KOPT-K1 (cell line): Measurements from ENCODE around the gene ANXA5.

Experiments used
- H3K27ac ChIP-seq: fragments of 200-600 bp; sonication (generic); 2 replicates; pipeline ENCODE4 v1.5.1; 2016; ENCODE audit warnings: antibody characterized with exemption, mild to moderate bottlenecking, low read depth, low read length; ENCODE audit not compliant: poor library complexity, severe bottlenecking
- H3K36me3 ChIP-seq: fragments of 200-600 bp; sonication (generic); 2 replicates; pipeline ENCODE4 v1.5.1; 2017; ENCODE audit warnings: antibody characterized with exemption, mild to moderate bottlenecking, low read length, moderate library complexity; ENCODE audit not compliant: insufficient read depth
- H3K9me3 ChIP-seq: fragments of 200-600 bp; sonication (generic); 2 replicates; pipeline ENCODE4 v1.5.1; 2017; ENCODE audit warnings: antibody characterized with exemption, low read length, mild to moderate bottlenecking; ENCODE audit not compliant: insufficient read depth, poor library complexity, severe bottlenecking

The ANXA5 gene

GRCh38 chr4:121697564-121697963 lies 784 bp upstream of the ANXA5 start:
- peak overlapping the region; percentile 60 for H3K27ac ChIP-seq
- no peaks in the 10 kb centered on the region for H3K36me3 ChIP-seq
- H3K9me3 ChIP-seq, result no peaks in the 10 kb centered on the region

GRCh38 chr4:121696170-121696580 lies 605 bp downstream of the ANXA5 start:
- peak overlapping the region; percentile 60 for H3K27ac ChIP-seq
- H3K9me3 ChIP-seq, result no peaks in the 10 kb centered on the region
- no peaks in the 10 kb centered on the region for H3K36me3 ChIP-seq

- Histone ChIP-seq H3K27ac (no peak overlapping the region), H3K36me3 (no peaks in the 10 kb centered on the region), H3K9me3 (no peaks in the 10 kb centered on the region)
Measured at GRCh38 chr4:121693886-121694285, 2.9 kb downstream of the ANXA5 start.

- H3K9me3 ChIP-seq, result no peaks in the 10 kb centered on the region
- H3K36me3 ChIP-seq, result no peaks in the 10 kb centered on the region
- no peak overlapping the region for H3K27ac ChIP-seq
Measured at GRCh38 chr4:121693450-121693849, 3.3 kb downstream of the ANXA5 start.

GRCh38 chr4:121692261-121692660 lies 4.5 kb downstream of the ANXA5 start:
- Histone ChIP-seq H3K9me3 (no peaks in the 10 kb centered on the region), H3K36me3 (no peaks in the 10 kb centered on the region), H3K27ac (no peak overlapping the region)

GRCh38 chr4:121690001-121690400 lies 6.8 kb downstream of the ANXA5 start:
- H3K27ac ChIP-seq, result no peak overlapping the region
- no peaks in the 10 kb centered on the region for H3K9me3 ChIP-seq
- H3K36me3 ChIP-seq, result peaks cover 6% of the 10 kb centered on the region; the same call in 1 of the 2 replicates

DNA sequence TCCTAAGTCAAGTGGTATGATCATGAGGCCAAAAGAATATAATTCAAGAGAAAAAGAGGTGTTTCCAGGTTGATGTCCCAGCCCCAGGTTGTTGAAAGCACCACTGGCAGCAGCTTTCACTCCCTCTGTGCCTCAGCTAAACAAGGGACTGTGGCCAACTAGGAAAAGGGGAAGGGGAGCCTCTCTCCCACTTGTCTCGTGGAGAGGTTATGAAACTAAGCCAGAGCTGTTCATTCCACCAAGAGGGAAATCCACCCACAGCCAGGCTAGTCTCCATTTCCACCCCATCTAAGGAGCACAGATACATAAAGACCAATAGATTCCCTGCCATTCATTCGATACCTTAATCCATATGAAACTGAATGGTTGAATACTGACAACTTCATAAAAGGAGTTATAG lies 8.1 kb downstream of the ANXA5 start:
- Histone ChIP-seq H3K27ac (no peak overlapping the region), H3K9me3 (no peaks in the 10 kb centered on the region), H3K36me3 (peaks cover 9% of the 10 kb centered on the region)

DNA sequence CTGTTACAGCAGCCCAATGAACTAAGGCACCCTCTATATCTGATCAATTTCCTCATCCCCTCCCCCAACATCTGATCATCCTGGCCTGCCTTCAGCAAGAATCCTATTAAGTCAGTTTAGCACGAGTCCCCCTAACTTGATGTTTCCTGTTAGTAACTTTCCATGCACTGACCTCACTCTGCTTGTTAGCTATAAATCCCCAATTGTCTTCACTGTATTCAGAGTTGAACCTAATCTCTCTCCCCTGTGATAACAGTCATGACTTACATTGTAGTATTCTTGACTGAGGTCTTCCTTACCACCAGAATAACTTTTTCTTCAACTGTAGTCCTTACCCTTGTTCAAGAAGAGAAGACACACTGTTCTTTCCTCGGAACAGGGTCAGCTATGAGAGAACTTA lies 8.5 kb downstream of the ANXA5 start:
- Histone ChIP-seq H3K36me3 (peaks cover 13% of the 10 kb centered on the region), H3K9me3 (no peaks in the 10 kb centered on the region), H3K27ac (no peak overlapping the region)

GRCh38 chr4:121686255-121686654 lies 10.5 kb downstream of the ANXA5 start:
- Histone ChIP-seq H3K9me3 (no peaks in the 10 kb centered on the region), H3K36me3 (peaks cover 30% of the 10 kb centered on the region), H3K27ac (no peak overlapping the region)

- Histone ChIP-seq H3K9me3 (no peaks in the 10 kb centered on the region), H3K36me3 (peaks cover 40% of the 10 kb centered on the region), H3K27ac (no peak overlapping the region)
Measured at GRCh38 chr4:121685257-121685656, 11.5 kb downstream of the ANXA5 start.

DNA sequence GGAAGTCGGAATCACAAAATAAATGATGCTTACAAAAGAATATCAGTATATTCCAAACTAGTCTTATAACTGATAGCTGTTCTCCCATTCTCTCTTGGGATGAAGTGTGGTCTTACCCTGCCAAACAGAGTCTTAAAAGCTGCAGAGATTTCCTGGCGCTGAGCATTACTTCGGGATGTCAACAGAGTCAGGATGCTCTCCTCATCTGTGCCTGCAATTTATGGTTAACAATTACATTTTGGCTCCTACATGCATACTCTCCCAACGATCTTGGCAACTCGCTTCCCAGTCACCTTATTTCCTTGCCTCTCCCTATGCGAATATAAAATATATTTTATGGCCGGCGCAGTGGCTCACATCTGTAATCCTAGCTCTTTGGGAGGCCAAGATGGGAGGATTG lies 12.2 kb downstream of the ANXA5 start:
- Histone ChIP-seq H3K36me3 (peaks cover 47% of the 10 kb centered on the region), H3K9me3 (no peaks in the 10 kb centered on the region), H3K27ac (no peak overlapping the region)

DNA sequence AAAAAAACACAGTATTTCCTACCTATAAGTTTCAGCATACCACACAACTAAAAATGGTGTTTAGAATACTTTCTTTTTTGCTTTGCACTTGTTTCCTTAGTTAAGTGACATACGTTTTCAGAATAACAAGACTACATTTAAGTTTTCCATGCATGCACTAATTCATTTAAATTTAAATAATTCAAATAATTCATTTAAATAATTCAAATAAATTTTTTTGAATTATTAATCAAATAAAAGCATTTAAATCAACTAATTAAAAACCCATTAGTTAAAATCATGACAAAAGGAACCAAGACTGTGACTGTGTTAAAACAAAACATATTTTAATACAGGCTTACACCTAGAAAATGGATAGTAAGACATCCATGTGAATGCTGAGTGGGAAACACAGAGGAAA lies 12.8 kb downstream of the ANXA5 start:
- peaks cover 53% of the 10 kb centered on the region for H3K36me3 ChIP-seq
- no peak overlapping the region for H3K27ac ChIP-seq

DNA sequence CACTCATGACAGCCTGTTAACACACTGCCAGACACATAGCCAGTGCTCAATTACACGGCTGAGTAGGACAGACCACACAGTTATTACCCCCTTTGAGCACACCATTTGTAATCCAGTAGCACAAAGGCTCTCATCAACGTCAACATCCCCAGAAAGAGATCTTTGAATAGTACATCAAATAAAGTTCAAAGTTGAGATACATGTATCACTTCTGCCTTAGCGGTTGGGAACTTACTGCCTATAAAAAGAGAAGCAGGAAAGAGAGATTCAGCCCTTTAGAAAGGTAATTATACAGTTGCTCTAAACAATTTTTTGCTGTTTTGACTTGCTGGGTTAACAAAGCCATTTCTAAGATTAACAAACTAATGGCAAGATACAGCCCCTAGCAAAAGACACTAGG lies 16.2 kb downstream of the ANXA5 start:
- Histone ChIP-seq H3K27ac (no peak overlapping the region), H3K9me3 (no peaks in the 10 kb centered on the region), H3K36me3 (peaks cover 75% of the 10 kb centered on the region)

More for the DNA sequence above, 12.8 kb downstream of the ANXA5 start:
- no peaks in the 10 kb centered on the region for H3K9me3 ChIP-seq

- peaks cover 73% of the 10 kb centered on the region for H3K36me3 ChIP-seq
- H3K9me3 ChIP-seq, result no peaks in the 10 kb centered on the region
- no peak overlapping the region for H3K27ac ChIP-seq
Measured at GRCh38 chr4:121679951-121680350, 16.8 kb downstream of the ANXA5 start.

DNA sequence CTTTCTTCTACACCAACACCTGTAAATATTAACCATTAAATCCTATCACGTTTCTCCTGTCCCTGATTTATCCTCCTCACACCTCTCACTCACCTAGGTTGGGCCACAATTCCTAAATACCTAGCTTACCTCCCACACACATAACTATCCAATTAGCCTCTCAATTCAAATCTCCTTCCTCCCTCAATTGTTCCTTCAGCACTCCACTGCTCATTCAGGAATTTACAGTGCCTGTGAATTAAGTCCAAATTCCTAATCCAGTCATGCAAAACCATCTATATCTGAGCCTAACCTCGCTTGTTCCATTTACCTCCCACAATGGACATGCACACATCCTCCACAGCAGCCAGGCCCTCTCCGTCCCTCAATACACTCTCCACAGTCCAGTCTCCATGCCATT lies 17.5 kb downstream of the ANXA5 start:
- peaks cover 71% of the 10 kb centered on the region for H3K36me3 ChIP-seq
- H3K27ac ChIP-seq, result no peak overlapping the region
- no peaks in the 10 kb centered on the region for H3K9me3 ChIP-seq

GRCh38 chr4:121677524-121677923 lies 19.3 kb downstream of the ANXA5 start:
- Histone ChIP-seq H3K36me3 (peaks cover 63% of the 10 kb centered on the region), H3K9me3 (no peaks in the 10 kb centered on the region)

More at GRCh38 chr4:121677524-121677923, 19.3 kb downstream of the ANXA5 start:
- no peak overlapping the region for H3K27ac ChIP-seq
